GM12873 (cell line): ENCODE results near the gene KIFC3.

Experiments used
- TF ChIP-seq, protein P1 (sequence below): IDR thresholded peaks from 2 replicates; pipeline ENCODE4 v1.5.1; 2012; ENCODE audit warnings: low read depth, mild to moderate bottlenecking, moderate library complexity, low read length, control low read depth; ENCODE audit not compliant: insufficient read depth; ENCODE audit errors: missing control alignments

The KIFC3 gene

DNA sequence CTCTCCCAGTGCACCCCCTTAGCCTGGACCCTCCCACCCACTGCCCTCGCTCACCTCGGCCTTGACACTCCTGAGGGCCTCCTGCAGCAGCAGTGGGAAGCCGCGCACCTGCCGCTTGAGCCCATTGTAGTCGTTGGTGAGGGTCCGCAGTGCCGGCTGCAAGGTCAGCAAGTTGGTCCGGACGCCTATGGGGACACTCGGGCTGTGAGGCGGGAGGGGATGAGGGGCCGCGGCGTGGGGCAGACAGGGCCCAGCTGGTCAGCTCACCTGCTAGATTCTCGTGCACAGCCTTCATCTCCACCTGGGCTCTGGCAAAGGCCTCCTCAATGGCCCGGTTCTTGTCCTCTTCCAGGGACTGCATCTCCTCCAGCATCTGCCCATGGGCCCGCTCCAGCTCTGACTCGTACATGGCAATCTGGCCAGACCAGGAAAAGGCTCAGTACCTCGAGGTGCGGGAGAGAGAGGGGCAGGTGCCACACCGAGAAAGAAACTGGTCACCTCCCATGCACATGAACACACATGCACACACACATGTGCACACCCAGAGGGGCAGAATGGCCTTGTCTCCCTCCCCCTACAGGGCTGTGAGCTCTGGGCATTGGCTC is 32.6 kb downstream of the KIFC3 start:
- TF ChIP-seq, protein P1, sequence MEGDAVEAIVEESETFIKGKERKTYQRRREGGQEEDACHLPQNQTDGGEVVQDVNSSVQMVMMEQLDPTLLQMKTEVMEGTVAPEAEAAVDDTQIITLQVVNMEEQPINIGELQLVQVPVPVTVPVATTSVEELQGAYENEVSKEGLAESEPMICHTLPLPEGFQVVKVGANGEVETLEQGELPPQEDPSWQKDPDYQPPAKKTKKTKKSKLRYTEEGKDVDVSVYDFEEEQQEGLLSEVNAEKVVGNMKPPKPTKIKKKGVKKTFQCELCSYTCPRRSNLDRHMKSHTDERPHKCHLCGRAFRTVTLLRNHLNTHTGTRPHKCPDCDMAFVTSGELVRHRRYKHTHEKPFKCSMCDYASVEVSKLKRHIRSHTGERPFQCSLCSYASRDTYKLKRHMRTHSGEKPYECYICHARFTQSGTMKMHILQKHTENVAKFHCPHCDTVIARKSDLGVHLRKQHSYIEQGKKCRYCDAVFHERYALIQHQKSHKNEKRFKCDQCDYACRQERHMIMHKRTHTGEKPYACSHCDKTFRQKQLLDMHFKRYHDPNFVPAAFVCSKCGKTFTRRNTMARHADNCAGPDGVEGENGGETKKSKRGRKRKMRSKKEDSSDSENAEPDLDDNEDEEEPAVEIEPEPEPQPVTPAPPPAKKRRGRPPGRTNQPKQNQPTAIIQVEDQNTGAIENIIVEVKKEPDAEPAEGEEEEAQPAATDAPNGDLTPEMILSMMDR: no peak

DNA sequence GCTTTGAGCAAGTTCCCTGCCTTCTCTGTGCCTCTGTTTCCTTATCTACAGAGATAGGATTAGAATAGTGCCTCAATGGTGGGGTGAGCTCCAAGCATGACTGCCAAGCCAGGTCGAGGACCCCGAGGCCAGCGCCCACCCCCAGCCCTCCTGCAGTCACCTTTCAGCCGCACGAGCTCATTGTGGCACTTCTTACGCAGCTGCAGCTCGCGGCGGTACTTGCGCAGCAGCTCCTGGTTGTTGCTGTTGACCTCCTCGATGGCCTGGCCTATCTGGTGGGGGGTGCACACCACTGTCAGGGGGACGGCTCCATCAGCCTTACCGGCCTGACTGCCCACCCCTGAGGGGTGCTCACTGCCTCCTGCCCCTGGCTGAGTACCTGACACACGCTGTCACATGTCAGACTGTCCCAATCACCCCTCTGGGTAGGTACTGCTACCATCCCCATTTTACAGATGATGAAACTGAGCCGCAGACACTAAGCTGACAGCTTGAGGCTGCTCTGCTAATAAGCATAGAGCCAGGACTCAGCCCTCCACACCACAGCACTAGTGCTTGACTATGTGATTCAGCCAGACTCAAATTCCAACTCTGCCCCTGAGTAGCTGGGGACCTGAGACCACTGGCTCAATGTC is 35.5 kb downstream of the KIFC3 start:
- TF ChIP-seq, protein P1: no peak

DNA sequence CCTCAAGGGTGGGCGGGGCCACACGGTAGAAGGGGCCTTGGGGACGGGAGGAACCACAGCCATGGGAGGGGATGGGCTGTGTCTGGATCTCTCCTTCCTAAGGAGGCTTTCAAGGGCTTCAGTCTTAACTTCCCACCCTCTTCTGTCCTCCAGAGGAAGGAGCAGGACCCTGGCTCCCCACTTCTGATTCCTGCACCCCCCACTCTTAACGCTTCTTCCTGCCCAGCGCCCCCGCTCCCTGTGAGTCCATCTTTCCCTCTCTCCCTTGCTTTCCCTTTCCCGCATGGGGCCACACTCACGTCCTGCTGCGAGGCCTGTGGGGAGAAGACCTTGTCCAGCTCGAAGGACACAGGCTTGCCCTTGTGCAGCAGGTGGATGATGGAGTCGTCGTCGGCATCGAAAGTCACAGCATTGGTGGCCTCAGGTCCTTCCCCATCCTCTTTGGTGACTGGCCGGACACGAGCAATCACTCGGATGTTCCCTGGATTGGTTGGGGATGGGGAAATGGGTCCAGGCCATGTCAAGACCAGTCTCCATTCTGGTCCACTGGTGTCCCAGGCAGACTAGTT is 37.0 kb downstream of the KIFC3 start:
- TF ChIP-seq, protein P1: no peak

DNA sequence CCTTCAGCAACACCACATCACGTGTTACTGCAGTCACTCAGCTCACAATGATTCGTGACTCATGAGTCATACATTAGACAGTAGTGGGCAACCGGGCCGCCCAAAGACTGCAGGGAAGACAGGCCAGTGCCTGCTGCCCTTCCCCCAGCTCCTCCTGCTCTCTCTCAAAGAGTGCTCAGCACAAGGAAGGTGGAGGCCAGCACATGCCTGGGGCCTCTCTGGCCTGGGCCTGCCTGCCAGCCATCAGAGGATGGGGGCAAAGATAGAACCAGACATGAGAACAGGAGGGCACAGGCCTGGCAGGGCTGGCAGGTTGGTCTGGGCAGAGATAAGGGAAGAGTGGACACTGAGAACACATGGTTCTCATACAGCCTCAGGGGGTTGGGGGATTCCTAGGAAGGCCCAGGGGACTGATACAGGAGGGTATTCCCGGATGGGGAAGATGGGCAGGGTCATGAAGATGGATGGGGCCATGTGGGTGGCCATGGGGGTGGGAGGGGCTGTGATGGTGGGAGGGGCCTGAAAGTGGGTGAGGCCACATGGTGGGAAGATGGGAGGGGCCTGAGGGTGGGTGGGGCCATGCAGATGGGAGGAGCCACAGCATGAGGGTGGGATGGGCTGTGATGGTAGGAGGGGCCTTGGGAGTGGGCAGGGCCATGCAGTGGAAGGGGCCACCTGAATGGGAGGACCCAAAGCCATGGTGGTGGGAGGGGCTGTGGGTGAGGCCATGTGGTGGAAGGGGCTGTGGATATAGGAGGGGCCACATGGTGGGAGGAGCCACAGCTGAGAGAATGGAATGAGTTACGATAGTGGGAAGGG is 37.7 kb downstream of the KIFC3 start:
- TF ChIP-seq, protein P1: no peak

DNA sequence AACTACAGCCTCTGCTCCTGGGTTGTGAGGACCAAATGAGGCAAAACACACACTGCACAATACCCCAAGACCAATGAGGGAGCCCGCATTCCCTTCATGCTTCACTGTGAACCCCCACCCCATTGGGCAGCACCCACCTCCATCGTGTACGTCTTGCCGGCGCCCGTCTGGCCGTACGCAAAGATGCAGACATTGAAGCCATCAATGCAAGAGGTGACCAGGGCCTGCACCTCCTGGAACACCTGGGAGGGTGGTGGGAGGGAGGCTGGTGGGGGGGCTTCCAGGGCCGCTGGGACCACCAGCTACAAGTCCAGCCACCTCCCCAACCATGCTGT is 38.3 kb downstream of the KIFC3 start:
- TF ChIP-seq, protein P1: no peak

DNA sequence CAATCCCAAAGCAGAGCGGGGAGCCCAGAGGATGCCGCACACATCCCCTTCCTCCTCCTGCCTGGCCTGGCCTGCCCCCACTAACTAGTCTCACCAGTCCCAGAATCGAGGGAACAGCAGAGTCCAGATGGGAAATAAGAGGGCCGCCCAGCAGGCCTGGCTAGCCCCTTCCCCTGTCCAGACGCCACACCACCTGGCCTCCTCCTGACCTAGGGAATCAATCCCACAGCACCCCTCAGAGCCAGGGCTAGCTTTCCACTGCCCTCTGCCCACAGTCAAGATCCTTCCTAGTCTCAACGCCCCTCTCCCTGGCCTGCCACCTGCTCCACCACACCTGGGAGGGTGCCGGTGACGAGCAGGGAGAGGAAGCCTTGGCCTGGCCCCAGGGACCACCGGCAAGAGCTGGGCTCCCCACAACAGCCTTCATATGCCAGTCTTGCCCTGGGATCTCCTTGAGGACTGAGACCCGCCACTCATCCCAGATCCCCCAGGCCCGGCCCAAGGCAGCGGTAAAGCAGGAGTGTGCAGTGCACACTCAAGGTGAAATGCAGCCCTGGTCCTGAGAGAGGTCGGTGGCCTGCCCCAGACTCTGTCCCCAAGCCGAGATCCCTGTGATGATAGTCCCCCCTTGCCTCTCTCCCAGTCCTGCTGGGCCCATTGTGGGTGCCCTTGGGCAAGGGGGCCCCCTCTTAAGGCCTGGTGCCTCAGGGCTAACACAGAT is 38.8 kb downstream of the KIFC3 start:
- TF ChIP-seq, protein P1: no peak
